ENCODE measurements around the gene LRCH4. TPM values are rescaled to one million over a fixed set of nuclear protein-coding genes. Genes with fewer than 3 reads are reported as not detected.

The LRCH4 gene
- total RNA-seq, 1 experiment from 2014 or later = 66.4 TPM

GRCh38 chr7:100595188-100595587 is 9.3 kb upstream of the LRCH4 start:
- no peak for DNase-seq (ENCODE audit: low read depth, low spot score)
- H3K36me3 ChIP-seq (ENCODE audit: control insufficient read depth, insufficient read depth, low read length) = no peaks in the 10 kb centered on the region
- H3K4me1 ChIP-seq (ENCODE audit: control insufficient read depth, insufficient read depth, low read length) = no peaks in the 10 kb centered on the region
- no peaks in the 10 kb centered on the region for H3K9me3 ChIP-seq (ENCODE audit: control insufficient read depth, insufficient read depth, low read depth, low read length)
- H3K27me3 ChIP-seq (ENCODE audit: control insufficient read depth, insufficient read depth, low read length) = no peaks in the 10 kb centered on the region
- H3K27ac ChIP-seq (ENCODE audit: low read length) = no peak overlapping the region
- CTCF ChIA-PET = interaction anchor here (0.7 kb wide), 1 partner anchor 28 kb away, joined by 3 read pairs; no protein-coding TSS in a partner anchor
- ATAC-seq = no peak
- no TSS peak for BruUV-seq (replicated peaks)
- H3K4me3 ChIP-seq (ENCODE audit: low read depth in 2 of 2, low read length in 2 of 2) = no peak overlapping the region
- in situ Hi-C loops (cut with HindIII; ENCODE audit: low pct_unique_long_range_greater_than_20kb, low sequenced_read_pairs) = no loop called here
- TF ChIP-seq SIN3A (IDR thresholded peaks at IDR 0.05; ENCODE audit: borderline replicate concordance, insufficient read depth, low read depth, low read length) = no peak
- no peak for TF ChIP-seq CTCF (IDR thresholded peaks at IDR 0.05)
- TF ChIP-seq, protein P1, sequence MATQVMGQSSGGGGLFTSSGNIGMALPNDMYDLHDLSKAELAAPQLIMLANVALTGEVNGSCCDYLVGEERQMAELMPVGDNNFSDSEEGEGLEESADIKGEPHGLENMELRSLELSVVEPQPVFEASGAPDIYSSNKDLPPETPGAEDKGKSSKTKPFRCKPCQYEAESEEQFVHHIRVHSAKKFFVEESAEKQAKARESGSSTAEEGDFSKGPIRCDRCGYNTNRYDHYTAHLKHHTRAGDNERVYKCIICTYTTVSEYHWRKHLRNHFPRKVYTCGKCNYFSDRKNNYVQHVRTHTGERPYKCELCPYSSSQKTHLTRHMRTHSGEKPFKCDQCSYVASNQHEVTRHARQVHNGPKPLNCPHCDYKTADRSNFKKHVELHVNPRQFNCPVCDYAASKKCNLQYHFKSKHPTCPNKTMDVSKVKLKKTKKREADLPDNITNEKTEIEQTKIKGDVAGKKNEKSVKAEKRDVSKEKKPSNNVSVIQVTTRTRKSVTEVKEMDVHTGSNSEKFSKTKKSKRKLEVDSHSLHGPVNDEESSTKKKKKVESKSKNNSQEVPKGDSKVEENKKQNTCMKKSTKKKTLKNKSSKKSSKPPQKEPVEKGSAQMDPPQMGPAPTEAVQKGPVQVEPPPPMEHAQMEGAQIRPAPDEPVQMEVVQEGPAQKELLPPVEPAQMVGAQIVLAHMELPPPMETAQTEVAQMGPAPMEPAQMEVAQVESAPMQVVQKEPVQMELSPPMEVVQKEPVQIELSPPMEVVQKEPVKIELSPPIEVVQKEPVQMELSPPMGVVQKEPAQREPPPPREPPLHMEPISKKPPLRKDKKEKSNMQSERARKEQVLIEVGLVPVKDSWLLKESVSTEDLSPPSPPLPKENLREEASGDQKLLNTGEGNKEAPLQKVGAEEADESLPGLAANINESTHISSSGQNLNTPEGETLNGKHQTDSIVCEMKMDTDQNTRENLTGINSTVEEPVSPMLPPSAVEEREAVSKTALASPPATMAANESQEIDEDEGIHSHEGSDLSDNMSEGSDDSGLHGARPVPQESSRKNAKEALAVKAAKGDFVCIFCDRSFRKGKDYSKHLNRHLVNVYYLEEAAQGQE (IDR thresholded peaks at IDR 0.05; ENCODE audit: insufficient read depth in 1 of 2, low read depth in 2 of 2, low read length in 1 of 2) = no peak
- TF ChIP-seq TCF7L2 (IDR thresholded peaks at IDR 0.05; ENCODE audit: low read depth, low read length) = no peak
- TF ChIP-seq POLR2AphosphoS5 (IDR thresholded peaks at IDR 0.05; ENCODE audit: low read depth, low read length) = no peak
- POLR2A ChIA-PET = interaction anchor here (0.6 kb wide), 1 partner anchor 126 kb away, joined by 12 read pairs; no protein-coding TSS in a partner anchor
- intact Hi-C loops (cut with micrococcal nuclease; ENCODE audit: unreplicated experiment) = no loop called here

DNA sequence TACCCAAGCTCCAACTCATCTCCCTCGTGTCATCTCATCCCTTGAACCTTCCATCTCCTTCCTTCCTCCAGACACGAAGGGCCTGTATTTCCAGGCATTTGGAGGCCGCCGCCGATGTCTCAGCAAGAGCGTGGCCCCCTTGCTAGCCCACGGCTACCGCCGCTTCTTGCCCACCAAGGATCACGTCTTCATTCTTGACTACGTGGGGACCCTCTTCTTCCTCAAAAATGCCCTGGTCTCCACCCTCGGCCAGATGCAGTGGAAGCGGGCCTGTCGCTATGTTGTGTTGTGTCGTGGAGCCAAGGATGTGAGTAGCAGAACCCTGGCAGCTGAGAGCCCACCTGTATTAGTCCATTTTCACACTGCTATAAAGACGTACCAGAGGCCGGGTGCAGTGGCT is 5.7 kb upstream of the LRCH4 start:
- intact Hi-C loops (cut with micrococcal nuclease; ENCODE audit: unreplicated experiment) = no loop called here
- in situ Hi-C loops (cut with HindIII; ENCODE audit: low pct_unique_long_range_greater_than_20kb, low sequenced_read_pairs) = no loop called here
- no peaks in the 10 kb centered on the region for H3K4me1 ChIP-seq (ENCODE audit: control insufficient read depth, insufficient read depth, low read length)
- ATAC-seq (no peak), DNase-seq (ENCODE audit: low read depth, low spot score) (no peak)
- ChIA-PET CTCF (interaction anchor here (0.6 kb wide), 1 partner anchor 62 kb away, joined by 3 read pairs; no protein-coding TSS in a partner anchor), POLR2A (no interaction called here)
- no peak overlapping the region for H3K27ac ChIP-seq (ENCODE audit: low read length)
- H3K9me3 ChIP-seq (ENCODE audit: control insufficient read depth, insufficient read depth, low read depth, low read length) = no peaks in the 10 kb centered on the region
- no peaks in the 10 kb centered on the region for H3K27me3 ChIP-seq (ENCODE audit: control insufficient read depth, insufficient read depth, low read length)
- no peak overlapping the region for H3K4me3 ChIP-seq (ENCODE audit: low read depth in 2 of 2, low read length in 2 of 2)
- TF ChIP-seq, protein P1 (IDR thresholded peaks at IDR 0.05; ENCODE audit: insufficient read depth in 1 of 2, low read depth in 2 of 2, low read length in 1 of 2) = no peak
- TF ChIP-seq SIN3A (IDR thresholded peaks at IDR 0.05; ENCODE audit: borderline replicate concordance, insufficient read depth, low read depth, low read length) = no peak
- TF ChIP-seq CTCF (IDR thresholded peaks at IDR 0.05) = no peak
- TF ChIP-seq TCF7L2 (IDR thresholded peaks at IDR 0.05; ENCODE audit: low read depth, low read length) = no peak
- no peak for TF ChIP-seq POLR2AphosphoS5 (IDR thresholded peaks at IDR 0.05; ENCODE audit: low read depth, low read length)
- no peaks in the 10 kb centered on the region for H3K36me3 ChIP-seq (ENCODE audit: control insufficient read depth, insufficient read depth, low read length)
- BruUV-seq (replicated peaks) = no TSS peak
